GM19043 (cell line): Measurements from ENCODE around the gene ZFP57.

Experiments
- ATAC-seq: cut with Tn5 transposase; IDR thresholded peaks from one replicate; pipeline ENCODE4 v1.9.1; 2021; ENCODE audit warnings: low read depth; ENCODE audit not compliant: unreplicated experiment

Gene ZFP57

GRCh38 chr6:29627755-29628418 lies 53.1 kb downstream of the ZFP57 start:
- ATAC-seq: no peak

- no peak for ATAC-seq
These were observed 53.8 kb downstream of the ZFP57 start for GRCh38 chr6:29626948-29627754.

- no peak for ATAC-seq
These were observed 55.5 kb downstream of the ZFP57 start for GRCh38 chr6:29625337-29625930.

GRCh38 chr6:29624520-29624961 lies 56.4 kb downstream of the ZFP57 start:
- no peak for ATAC-seq
